CD4-positive, alpha-beta T cell (primary cell): ENCODE measurements around the gene PCDHGB3. TPM values are rescaled to one million over a fixed set of nuclear protein-coding genes. Genes with fewer than 3 reads are reported as not detected.

ENCODE experiments used
- ATAC-seq: fragments of 200-7000 bp; cut with Tn5 transposase; one replicate; pipeline ENCODE4 v1.10.0; 2022; ENCODE audit warnings: mild to moderate bottlenecking; ENCODE audit not compliant: poor library complexity
- CTCF ChIA-PET: fragments of 350-600 bp; sonication (Branson Sonifier 250); formaldehyde crosslinking; loops from one replicate; lab custom pipeline; 2021; ENCODE audit warnings: antibody characterized with exemption, inconsistent platforms; lab: Charles Lee
- POLR2A ChIA-PET: fragments of 350-600 bp; sonication (Branson Sonifier 250); formaldehyde crosslinking; loops from one replicate; lab custom pipeline; 2021; ENCODE audit warnings: antibody characterized with exemption, inconsistent platforms; lab: Charles Lee
- DNase-seq, 14 experiments: peaks; one replicate each; pipeline ENCODE4 v3.0.0-alpha.2; 2013 to 2020; ENCODE audit warnings: mixed read lengths in 2 of 14
- H3K27ac ChIP-seq, 2 donors: one replicate each; pipeline versions ENCODE4 v1.5.1 to v1.7.0; 2013; ENCODE audit warnings: low read length in 2 of 2, low read depth in 1 of 2, mild to moderate bottlenecking in 1 of 2
- H3K27me3 ChIP-seq, 2 experiments: 1 replicate in 1 of 2; 2 replicates in 1 of 2; pipeline versions ENCODE4 v1.6.1 to v1.7.0; 2013; ENCODE audit warnings: low read length in 2 of 2, control low read depth in 1 of 2, mild to moderate bottlenecking in 1 of 2, moderate library complexity in 1 of 2; ENCODE audit not compliant: insufficient read depth in 2 of 2, control insufficient read depth in 1 of 2
- H3K36me3 ChIP-seq: one replicate; pipeline ENCODE4 v1.6.1; 2013; ENCODE audit warnings: low read length, control low read depth; ENCODE audit not compliant: insufficient read depth
- H3K4me1 ChIP-seq: one replicate; pipeline ENCODE4 v1.6.1; 2013; ENCODE audit warnings: low read length, control low read depth; ENCODE audit not compliant: insufficient read depth
- H3K4me3 ChIP-seq: one replicate; pipeline ENCODE4 v1.5.1; 2013; ENCODE audit warnings: mild to moderate bottlenecking, low read length, moderate library complexity
- H3K9me3 ChIP-seq, 2 experiments: 1 replicate in 1 of 2; 2 replicates in 1 of 2; pipeline versions ENCODE4 v1.6.1 to v1.7.0; 2013; ENCODE audit warnings: low read length in 2 of 2, mild to moderate bottlenecking in 2 of 2, control low read depth in 1 of 2, moderate library complexity in 1 of 2; ENCODE audit not compliant: control insufficient read depth in 1 of 2, insufficient read depth in 1 of 2
- H3K27ac Mint-ChIP-seq: one replicate; pipeline ENCODE4 v1.8.0; 2020; ENCODE audit warnings: mixed read lengths
- H3K27me3 Mint-ChIP-seq: one replicate; pipeline ENCODE4 v1.8.0; 2021; ENCODE audit warnings: mixed read lengths
- H3K36me3 Mint-ChIP-seq: one replicate; pipeline ENCODE4 v1.8.0; 2021; ENCODE audit warnings: low read depth, mixed read lengths
- H3K4me1 Mint-ChIP-seq: one replicate; pipeline ENCODE4 v1.8.0; 2021; ENCODE audit warnings: low read depth, mixed read lengths
- H3K4me3 Mint-ChIP-seq: one replicate; pipeline ENCODE4 v1.8.0; 2020; ENCODE audit warnings: mild to moderate bottlenecking, mixed read lengths
- H3K9me3 Mint-ChIP-seq: one replicate; pipeline ENCODE4 v1.8.0; 2020; ENCODE audit warnings: mixed read lengths
- CTCF ChIP-seq: fragments of 200-600 bp; IDR thresholded peaks from one replicate; pipeline ENCODE4 v1.8.0; 2022; ENCODE audit warnings: antibody characterized with exemption, mild to moderate bottlenecking
- intact Hi-C, 2 experiments: fragments of 100-400 bp; cut with DNase I in 1 of 2; cut with micrococcal nuclease in 1 of 2; formaldehyde crosslinking; loops; one replicate each; pipeline versions ENCODE4 v1.15.1 to v1.9.0; 2023 to 2025; cut with DNase I, micrococcal nuclease
- total RNA-seq, 174 experiments: library from RNA in 2 of 174; stranded (reverse) in 2 of 174; gene quantifications; one replicate each; pipeline ENCODE4 v1.2.3 and lab custom pipeline; 2021 to 2026

The PCDHGB3 gene
- total RNA-seq, 2 experiments from 2014 or later = 0.11 to 0.28 TPM

GRCh38 chr5:141398608-141399007 lies 28.6 kb downstream of the PCDHGB3 start:
- Histone ChIP-seq H3K27me3 (peaks cover 55 to 80% of the 10 kb centered on the region in 2 experiments), H3K4me1 (no peaks in the 10 kb centered on the region), H3K4me3 (no peak overlapping the region), H3K27ac (no peak overlapping the region), H3K36me3 (no peaks in the 10 kb centered on the region), H3K9me3 (peaks cover 32 to 56% of the 10 kb centered on the region in 2 experiments)
- H3K27ac Mint-ChIP-seq = no peak overlapping the region
- H3K9me3 Mint-ChIP-seq = peaks cover 7% of the 10 kb centered on the region
- DNase-seq = no peak
- peaks cover 3% of the 10 kb centered on the region for H3K4me1 Mint-ChIP-seq
- no peak for TF ChIP-seq CTCF
- CTCF ChIA-PET = interaction anchor here (1.9 to 3.0 kb wide), 2 partner anchors 114 to 159 kb away, joined by 10 to 11 read pairs; no protein-coding TSS in a partner anchor
- peaks cover 26% of the 10 kb centered on the region for H3K36me3 Mint-ChIP-seq
- POLR2A ChIA-PET = no interaction called here
- peaks cover 80% of the 10 kb centered on the region for H3K27me3 Mint-ChIP-seq
- intact Hi-C loops = no loop called here
- no peak for ATAC-seq
- no peak overlapping the region for H3K4me3 Mint-ChIP-seq

GRCh38 chr5:141399555-141400258 lies 29.7 kb downstream of the PCDHGB3 start:
- ATAC-seq (no peak), DNase-seq (no peak)
- peaks cover 30 to 52% of the 10 kb centered on the region in 2 experiments for H3K9me3 ChIP-seq
- peaks cover 8% of the 10 kb centered on the region for H3K9me3 Mint-ChIP-seq
- peaks cover 82% of the 10 kb centered on the region for H3K27me3 Mint-ChIP-seq
- H3K27me3 ChIP-seq = peaks cover 55 to 82% of the 10 kb centered on the region in 2 experiments
- intact Hi-C loops = no loop called here
- no peak for TF ChIP-seq CTCF
- POLR2A ChIA-PET = no interaction called here
- CTCF ChIA-PET = no interaction called here
- H3K27ac ChIP-seq = no peak overlapping the region
- no peak overlapping the region for H3K4me3 ChIP-seq
- H3K36me3 Mint-ChIP-seq = peaks cover 35% of the 10 kb centered on the region
- no peaks in the 10 kb centered on the region for H3K4me1 ChIP-seq
- no peak overlapping the region for H3K27ac Mint-ChIP-seq
- H3K4me1 Mint-ChIP-seq = peaks cover 3% of the 10 kb centered on the region
- H3K36me3 ChIP-seq = no peaks in the 10 kb centered on the region
- H3K4me3 Mint-ChIP-seq = no peak overlapping the region

- Mint-ChIP-seq H3K36me3 (peaks cover 29% of the 10 kb centered on the region), H3K4me1 (peaks cover 3% of the 10 kb centered on the region), H3K4me3 (peak within 1 kb of the TSS; percentile 77), H3K27me3 (peaks cover 77% of the 10 kb centered on the region), H3K9me3 (peaks cover 5% of the 10 kb centered on the region), H3K27ac (no peak within 1 kb of the TSS)
- Histone ChIP-seq H3K4me3 (no peak within 1 kb of the TSS), H3K9me3 (peaks cover 44 to 50% of the 10 kb centered on the region in 2 experiments), H3K27ac (no peak within 1 kb of the TSS), H3K36me3 (no peaks in the 10 kb centered on the region), H3K4me1 (no peaks in the 10 kb centered on the region), H3K27me3 (peaks cover 51 to 82% of the 10 kb centered on the region in 2 experiments)
- POLR2A ChIA-PET = no interaction called here
- intact Hi-C loops = no loop called here
- ATAC-seq (no peak), DNase-seq (peak in 2 of 14 experiments; percentile 26)
- TF ChIP-seq CTCF = no peak
- CTCF ChIA-PET = no interaction called here
These were observed 32.7 kb downstream of the PCDHGB3 start, which contains the start of gene PCDHGA9 for GRCh38 chr5:141402553-141403243. Gene PCDHGA9, plus strand, starts transcription at chr5:141402778. Its CDS starts 175 bp downstream, at chr5:141402953.
